MG63 (cell line): ENCODE measurements around the gene TMEM161B. TPM values are rescaled to one million over a fixed set of nuclear protein-coding genes. Genes with fewer than 3 reads are reported as not detected.
"Not testable (repeated sequence)": the region's sequence is repeated elsewhere in the genome, so short reads cannot be mapped to it uniquely, and the experiment has no call there.

ENCODE experiments used
- DNase-seq: peaks from one replicate; pipeline ENCODE4 v3.0.0-alpha.2; 2020
- H3K27me3 ChIP-seq: fragments of 250-450 bp; sonication (Bioruptor Pico); 2 replicates; pipeline ENCODE4 v1.5.1; 2020; ENCODE audit warnings: mild to moderate bottlenecking, moderate library complexity
- H3K36me3 ChIP-seq: fragments of 250-450 bp; sonication (Bioruptor Pico); 2 replicates; pipeline ENCODE4 v1.5.1; 2020; ENCODE audit warnings: mild to moderate bottlenecking, moderate library complexity
- H3K4me3 ChIP-seq: fragments of 250-450 bp; sonication (Bioruptor Pico); 2 replicates; pipeline ENCODE4 v1.5.1; 2020; ENCODE audit warnings: mild to moderate bottlenecking, moderate library complexity
- H3K9me3 ChIP-seq: fragments of 250-450 bp; sonication (Bioruptor Pico); 2 replicates; pipeline ENCODE4 v1.5.1; 2020; ENCODE audit warnings: mild to moderate bottlenecking, moderate library complexity
- total RNA-seq: library from RNA; depleted of rRNA; stranded (reverse); fragments of >200 nt; shearing (Covaris generic); gene quantifications from 2 replicates; pipeline ENCODE4 v1.2.3, GENCODE V29; 2014; ENCODE audit warnings: low replicate concordance

TMEM161B gene
- total RNA-seq, 1 experiment from 2014 or later, result 5.5 TPM

DNA sequence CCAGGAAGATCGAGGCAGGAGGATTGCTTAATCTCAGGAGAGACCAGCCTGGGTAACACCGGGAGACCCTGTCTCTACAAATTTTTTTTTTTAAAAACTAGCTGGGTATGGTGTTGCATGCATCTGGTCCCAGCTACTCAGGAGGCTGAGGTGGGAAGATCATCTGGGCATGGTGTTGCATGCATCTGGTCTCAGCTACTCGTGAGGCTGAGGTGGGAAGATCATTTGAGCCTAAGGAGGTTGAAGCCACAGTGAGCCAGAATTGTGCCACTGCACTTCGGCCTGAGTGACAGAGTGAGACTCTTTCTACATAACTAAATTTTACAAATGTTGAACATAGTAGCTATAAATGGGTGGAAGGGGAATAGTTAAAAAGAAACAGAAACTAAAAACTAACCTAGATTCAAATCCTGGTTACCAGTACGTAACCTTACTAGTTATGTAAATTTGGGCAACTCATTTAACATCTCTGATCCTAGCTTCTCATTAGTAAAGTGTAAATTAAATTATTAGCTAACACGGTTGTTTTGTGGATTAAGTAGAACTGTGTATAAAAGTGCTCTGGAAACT lies 41.7 kb downstream of the TMEM161B start:
- H3K27me3 ChIP-seq, result no peaks in the 10 kb centered on the region
- no peak overlapping the region for H3K4me3 ChIP-seq
- peaks cover 20% of the 10 kb centered on the region for H3K36me3 ChIP-seq
- no peak for DNase-seq
- H3K9me3 ChIP-seq, result no peaks in the 10 kb centered on the region

DNA sequence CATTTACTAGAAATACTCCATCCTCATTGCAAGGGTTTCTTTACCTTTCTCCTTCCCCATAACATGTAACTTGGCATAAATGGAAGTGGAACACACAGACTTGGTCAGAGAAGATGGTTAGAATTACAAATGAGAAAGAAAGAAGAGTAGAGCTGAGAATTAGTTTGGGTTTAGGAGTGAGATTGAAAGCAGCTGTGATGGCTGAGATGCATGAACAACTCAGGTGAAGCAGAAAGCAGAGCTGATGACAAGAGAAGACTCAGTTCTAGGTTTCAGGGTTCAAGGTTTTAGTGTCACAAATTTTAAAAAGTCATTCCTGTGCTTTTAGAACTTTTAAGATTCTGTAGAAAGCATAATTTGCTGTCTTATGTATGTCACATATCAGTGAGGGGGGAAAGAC lies 54.0 kb downstream of the TMEM161B start:
- Histone ChIP-seq H3K4me3 (no peak overlapping the region), H3K36me3 (peaks cover 24% of the 10 kb centered on the region), H3K9me3 (no peaks in the 10 kb centered on the region), H3K27me3 (no peaks in the 10 kb centered on the region)
- no peak for DNase-seq

GRCh38 chr5:88207575-88207974 lies 61.1 kb downstream of the TMEM161B start:
- Histone ChIP-seq H3K4me3 (no peak overlapping the region), H3K27me3 (no peaks in the 10 kb centered on the region), H3K9me3 (no peaks in the 10 kb centered on the region), H3K36me3 (peaks cover 9% of the 10 kb centered on the region)
- DNase-seq, result no peak

DNA sequence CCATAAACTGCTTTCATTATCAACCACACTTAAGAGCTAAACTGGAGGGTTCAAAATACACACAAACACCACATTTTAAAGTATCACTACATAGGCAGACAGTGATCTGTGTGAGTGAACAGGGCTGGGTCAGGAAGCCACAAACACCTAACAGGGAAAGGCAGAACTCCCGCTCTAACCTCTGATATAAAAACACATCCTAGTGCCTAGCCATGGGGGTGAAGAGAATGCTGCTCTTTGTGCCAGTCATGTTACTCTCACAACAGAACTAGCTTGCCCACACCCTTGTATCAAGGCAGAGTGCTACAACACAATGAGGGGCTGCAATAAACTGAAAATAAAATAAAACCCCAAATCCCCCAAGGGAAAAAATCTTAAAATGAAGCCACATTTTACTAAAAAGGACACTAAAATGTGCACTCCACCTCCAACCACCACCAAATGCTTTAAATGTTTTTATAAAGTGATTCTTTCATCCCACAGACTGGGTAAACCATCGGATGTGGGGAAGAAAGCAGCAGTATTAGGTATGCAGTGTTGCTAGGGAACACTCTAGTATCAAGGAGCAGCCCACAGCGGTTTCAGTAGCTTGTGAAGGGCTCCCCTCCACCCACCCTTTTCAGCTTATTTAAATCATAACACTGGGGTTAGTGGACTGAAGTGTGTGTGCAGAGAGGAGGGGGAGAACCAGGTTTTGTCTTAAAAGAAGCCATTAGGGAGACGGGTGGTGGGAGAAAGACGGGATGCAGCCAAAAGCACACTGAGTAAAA lies 64.5 kb downstream of the TMEM161B start:
- Histone ChIP-seq H3K4me3 (no peak overlapping the region), H3K36me3 (peaks cover 18% of the 10 kb centered on the region), H3K9me3 (no peaks in the 10 kb centered on the region), H3K27me3 (no peaks in the 10 kb centered on the region)
- no peak for DNase-seq

DNA sequence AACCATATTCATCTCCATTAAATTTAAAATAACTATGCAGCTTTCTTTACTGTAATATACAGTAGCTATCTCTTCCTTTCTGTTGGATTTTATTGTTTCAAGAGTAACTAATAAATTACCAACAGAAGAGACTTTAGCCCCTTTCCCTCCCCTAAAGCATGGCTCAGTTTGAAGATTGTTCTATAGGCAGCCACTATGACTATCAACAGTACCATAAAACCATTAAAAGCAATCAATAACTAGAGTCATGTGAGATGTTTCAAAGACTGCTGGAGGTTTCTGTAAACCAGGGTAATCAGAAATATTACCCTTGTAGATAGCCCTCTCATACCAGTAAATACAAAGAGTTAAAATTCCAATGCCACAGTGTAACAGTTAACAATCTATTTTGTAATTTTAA lies 73.0 kb downstream of the TMEM161B start:
- H3K9me3 ChIP-seq, result peaks cover 3% of the 10 kb centered on the region; the same call in 1 of the 2 replicates
- no peak overlapping the region for H3K4me3 ChIP-seq
- H3K36me3 ChIP-seq, result peaks cover 36% of the 10 kb centered on the region
- H3K27me3 ChIP-seq, result no peaks in the 10 kb centered on the region
- no peak for DNase-seq

DNA sequence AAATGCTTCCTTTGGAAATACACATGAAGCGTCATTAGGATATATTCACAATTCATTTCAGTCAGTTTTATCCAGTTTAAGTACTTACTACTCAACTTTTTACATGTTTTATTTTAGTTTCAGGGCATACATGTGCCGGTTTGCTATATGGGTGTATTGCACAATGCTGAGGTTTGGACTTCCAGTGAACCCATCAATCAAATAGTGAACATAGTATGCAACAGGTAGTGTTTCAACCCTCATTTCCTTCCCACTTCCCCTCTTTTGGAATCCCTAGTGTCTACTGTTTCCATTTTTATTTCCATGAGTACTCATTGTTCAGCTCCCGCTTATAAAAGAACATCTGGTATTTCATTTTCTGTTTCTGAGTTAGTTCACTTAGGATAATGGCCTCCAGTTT lies 74.7 kb downstream of the TMEM161B start:
- H3K36me3 ChIP-seq, result peaks cover 41% of the 10 kb centered on the region
- H3K4me3 ChIP-seq, result no peak overlapping the region
- no peaks in the 10 kb centered on the region for H3K27me3 ChIP-seq
- no peak for DNase-seq
- peaks cover 10% of the 10 kb centered on the region for H3K9me3 ChIP-seq

GRCh38 chr5:88190106-88190834 lies 78.4 kb downstream of the TMEM161B start:
- DNase-seq, result no peak
- H3K27me3 ChIP-seq, result no peaks in the 10 kb centered on the region
- H3K9me3 ChIP-seq, result peaks cover 21% of the 10 kb centered on the region
- no peak overlapping the region for H3K4me3 ChIP-seq
- peaks cover 42% of the 10 kb centered on the region for H3K36me3 ChIP-seq

- DNase-seq, H3K4me3 ChIP-seq: not testable (repeated sequence)
These were observed 79.2 kb downstream of the TMEM161B start for GRCh38 chr5:88189484-88189883.

GRCh38 chr5:88188458-88189132 lies 80.0 kb downstream of the TMEM161B start:
- peaks cover 31% of the 10 kb centered on the region for H3K36me3 ChIP-seq
- H3K4me3 ChIP-seq, result no peak overlapping the region
- DNase-seq, result no peak
- H3K9me3 ChIP-seq, result peaks cover 21% of the 10 kb centered on the region
- no peaks in the 10 kb centered on the region for H3K27me3 ChIP-seq

More at GRCh38 chr5:88189484-88189883, 79.2 kb downstream of the TMEM161B start:
- H3K27me3 ChIP-seq, result not testable (repeated sequence)
- Histone ChIP-seq H3K36me3 (peaks cover 37% of the 10 kb centered on the region), H3K9me3 (peaks cover 21% of the 10 kb centered on the region)

DNA sequence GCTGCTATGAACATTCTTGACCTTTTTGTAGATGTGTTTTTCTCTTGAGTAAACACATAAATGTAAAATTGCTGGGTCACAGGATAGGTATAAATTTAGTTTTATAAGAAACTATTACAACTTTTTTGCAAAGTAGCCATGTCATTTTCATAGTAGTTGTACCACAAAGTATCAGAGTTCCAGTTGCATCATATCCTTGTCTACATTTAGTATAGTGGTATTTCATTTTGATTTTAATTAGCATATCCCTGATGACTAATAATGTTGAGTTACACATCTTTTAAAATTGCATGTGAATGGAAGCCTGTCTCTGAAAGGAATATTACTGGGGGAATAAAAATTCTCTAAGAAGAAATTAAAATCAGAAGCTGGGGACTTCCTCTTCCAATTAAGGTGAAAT lies 85.4 kb downstream of the TMEM161B start:
- no peak for DNase-seq
- peaks cover 5% of the 10 kb centered on the region; the same call in 1 of the 2 replicates for H3K9me3 ChIP-seq
- no peaks in the 10 kb centered on the region for H3K27me3 ChIP-seq
- H3K36me3 ChIP-seq, result peaks cover 7% of the 10 kb centered on the region
- H3K4me3 ChIP-seq, result no peak overlapping the region

GRCh38 chr5:88177486-88177885 lies 91.2 kb downstream of the TMEM161B start:
- not testable (repeated sequence) for H3K27me3 ChIP-seq, H3K9me3 ChIP-seq, H3K36me3 ChIP-seq, H3K4me3 ChIP-seq, DNase-seq

DNA sequence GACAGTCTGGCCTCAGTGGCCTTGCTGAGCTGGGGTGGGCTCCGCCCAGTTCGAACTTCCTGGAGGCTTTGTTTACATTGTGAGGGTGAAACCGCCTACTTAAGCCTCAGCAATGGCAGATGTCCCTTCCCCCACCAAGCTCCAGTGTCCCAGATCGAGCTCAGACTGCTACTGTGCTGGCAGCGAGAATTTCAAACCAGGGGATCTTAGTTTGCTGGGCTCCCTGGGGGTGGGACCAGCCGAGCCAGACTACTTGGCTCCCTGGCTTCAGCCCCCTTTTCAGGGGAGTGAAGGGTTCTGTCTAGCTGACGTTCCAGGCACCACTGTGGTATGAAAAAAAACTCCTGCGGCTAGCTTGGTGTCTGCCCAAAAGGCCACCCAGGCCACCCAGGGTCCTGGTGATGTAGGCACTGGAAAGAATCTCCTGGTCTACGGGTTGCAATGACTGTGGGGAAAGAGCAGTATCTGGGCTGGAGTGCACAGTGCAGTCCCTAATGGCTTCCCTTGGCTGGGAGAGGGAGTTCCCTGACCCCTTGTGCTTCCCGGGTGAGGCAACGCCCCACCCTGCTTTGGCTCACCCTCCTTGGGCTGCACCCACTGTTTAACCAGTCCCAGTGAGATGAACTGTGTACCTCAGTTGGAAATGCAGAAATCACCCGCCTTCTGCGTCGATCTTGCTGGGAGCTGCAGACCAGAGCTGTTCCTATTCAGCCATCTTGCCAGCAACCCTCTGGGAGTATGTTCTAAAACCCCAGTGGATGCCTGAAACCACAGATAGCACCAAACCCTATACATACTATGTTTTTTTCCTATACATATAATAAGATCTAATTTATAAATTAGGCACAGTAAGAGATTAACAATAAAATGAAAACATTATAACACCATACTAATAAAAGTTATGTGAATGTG lies 95.5 kb downstream of the TMEM161B start:
- no peaks in the 10 kb centered on the region; the same call in 1 of the 2 replicates for H3K27me3 ChIP-seq
- no peak for DNase-seq
- H3K4me3 ChIP-seq, result no peak overlapping the region
- H3K9me3 ChIP-seq, result peaks cover 3% of the 10 kb centered on the region; the same call in 1 of the 2 replicates
- no peaks in the 10 kb centered on the region for H3K36me3 ChIP-seq

GRCh38 chr5:88159591-88159990 lies 109.1 kb downstream of the TMEM161B start:
- no peaks in the 10 kb centered on the region for H3K36me3 ChIP-seq
- no peak for DNase-seq
- peaks cover 3% of the 10 kb centered on the region; the same call in 1 of the 2 replicates for H3K27me3 ChIP-seq
- no peaks in the 10 kb centered on the region for H3K9me3 ChIP-seq
- H3K4me3 ChIP-seq, result no peak overlapping the region

DNA sequence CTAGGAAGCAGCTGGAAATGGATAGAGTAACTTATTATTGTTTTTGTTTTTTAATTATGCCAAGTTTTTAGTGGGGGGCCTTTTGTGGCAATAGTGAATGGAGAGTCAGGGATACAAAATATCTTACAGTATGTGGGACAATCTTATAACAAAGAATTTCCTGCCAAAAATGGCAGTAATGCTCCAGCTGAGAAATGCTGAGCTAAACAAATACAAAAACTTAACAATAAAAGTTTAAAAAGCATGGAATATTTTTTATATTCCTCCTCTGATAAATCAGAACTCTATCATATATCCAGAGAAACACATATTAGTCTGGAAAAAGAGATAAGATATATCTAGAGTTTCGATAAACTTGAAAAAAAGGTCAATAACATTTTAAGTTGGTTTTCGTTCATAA lies 110.6 kb downstream of the TMEM161B start:
- no peak for DNase-seq
- no peaks in the 10 kb centered on the region for H3K36me3 ChIP-seq
- H3K4me3 ChIP-seq, result no peak overlapping the region
- H3K27me3 ChIP-seq, result peaks cover 15% of the 10 kb centered on the region; the same call in 1 of the 2 replicates
- H3K9me3 ChIP-seq, result no peaks in the 10 kb centered on the region

DNA sequence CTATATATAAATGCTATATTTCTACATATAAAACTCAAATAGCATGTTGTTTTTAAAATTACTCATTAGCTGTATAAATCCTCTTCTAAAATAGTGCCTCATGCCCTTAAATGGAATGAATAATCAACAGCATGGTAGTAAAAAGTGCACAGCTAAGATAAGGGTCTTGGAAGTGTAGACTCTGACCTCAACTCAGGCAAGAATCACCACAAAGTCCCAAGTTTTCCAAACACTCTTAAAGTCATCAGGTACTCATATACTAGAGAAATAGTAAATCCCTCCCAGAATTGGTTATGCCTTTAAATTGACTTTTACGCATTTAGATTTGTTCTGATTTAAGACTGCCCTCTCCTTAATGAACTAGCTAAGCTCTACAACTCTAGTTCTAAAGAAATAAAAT lies 113.8 kb downstream of the TMEM161B start:
- Histone ChIP-seq H3K4me3 (no peak overlapping the region), H3K27me3 (peaks cover 12% of the 10 kb centered on the region; the same call in 1 of the 2 replicates), H3K36me3 (no peaks in the 10 kb centered on the region), H3K9me3 (no peaks in the 10 kb centered on the region; the same call in 1 of the 2 replicates)
- DNase-seq, result no peak

- Histone ChIP-seq H3K36me3 (no peaks in the 10 kb centered on the region), H3K4me3 (no peak overlapping the region), H3K27me3 (peaks cover 12% of the 10 kb centered on the region; the same call in 1 of the 2 replicates), H3K9me3 (no peaks in the 10 kb centered on the region; the same call in 1 of the 2 replicates)
- DNase-seq, result no peak
These were observed 117.9 kb downstream of the TMEM161B start for GRCh38 chr5:88150747-88151146.
